ENCODE data around the gene ZCCHC24. TPM values are rescaled to one million over a fixed set of nuclear protein-coding genes. Genes with fewer than 3 reads are reported as not detected.

The ZCCHC24 gene
- total and polyA plus RNA-seq, 11 donors, result 18.7 to 122 (median 49.6) TPM

GRCh38 chr10:79488336-79488735 is 42.9 kb upstream of the ZCCHC24 start:
- H3K36me3 ChIP-seq, result no peaks in the 10 kb centered on the region
- peak overlapping the region in 11 of 12 donors; percentile 24 to 76 (median 50) for H3K27ac ChIP-seq
- peaks cover 0 to 46% (median 15%) of the 10 kb centered on the region in 12 donors for H3K4me1 ChIP-seq
- TF ChIP-seq CTCF (IDR thresholded peaks at IDR 0.05) (no peak), POLR2A (IDR thresholded peaks at IDR 0.05) (no peak)
- DNase-seq (peak; percentile 44 to 76 (median 72)), ATAC-seq (peak; percentile 13 to 78 (median 74))
- WGBS, 4 donors, result 69 to 81% (median 74%) methylated on average over 4 to 5 of the region's 5 CpGs
- intact Hi-C loops (cut with DNase I), result loop anchor here in 6 of 10 donors (1.0 to 5.0 kb wide), 3 partner anchors 111 to 116 kb away; no protein-coding TSS in a partner anchor
- no peaks in the 10 kb centered on the region for H3K9me3 ChIP-seq
- no peak overlapping the region for H3K4me3 ChIP-seq
- no peaks in the 10 kb centered on the region for H3K27me3 ChIP-seq

GRCh38 chr10:79487296-79488194 is 42.1 kb upstream of the ZCCHC24 start:
- 52 to 63% (median 53%) methylated on average over 8 to 10 of the region's 10 CpGs for WGBS, 4 donors
- intact Hi-C loops (cut with DNase I), result loop anchor here (1.0 to 5.0 kb wide), 4 partner anchors 20 to 115 kb away; no protein-coding TSS in a partner anchor
- Histone ChIP-seq H3K36me3 (no peaks in the 10 kb centered on the region), H3K4me3 (no peak overlapping the region), H3K9me3 (no peaks in the 10 kb centered on the region), H3K4me1 (peaks cover 0 to 49% (median 15%) of the 10 kb centered on the region in 12 donors), H3K27me3 (no peaks in the 10 kb centered on the region), H3K27ac (peak overlapping the region in 11 of 12 donors; percentile 24 to 76 (median 50))
- ATAC-seq (peak; percentile 31 to 67 (median 61)), DNase-seq (peak in 4 of 5 donors; percentile 46 to 68 (median 58))
- peak; percentile 63 to 81 (median 71) for TF ChIP-seq CTCF (IDR thresholded peaks at IDR 0.05)
- TF ChIP-seq POLR2A (IDR thresholded peaks at IDR 0.05), result no peak

GRCh38 chr10:79484476-79484875 is 39.1 kb upstream of the ZCCHC24 start:
- peaks cover 0 to 43% (median 5%) of the 10 kb centered on the region in 12 donors for H3K4me1 ChIP-seq
- TF ChIP-seq POLR2A (IDR thresholded peaks at IDR 0.05), result no peak
- TF ChIP-seq CTCF (IDR thresholded peaks at IDR 0.05), result no peak
- ATAC-seq, result no peak
- intact Hi-C loops (cut with DNase I), result no loop called here
- no peak overlapping the region for H3K4me3 ChIP-seq
- peak overlapping the region in 8 of 12 donors; percentile 12 to 66 (median 34) for H3K27ac ChIP-seq
- no peak for DNase-seq
- no peaks in the 10 kb centered on the region for H3K9me3 ChIP-seq
- H3K36me3 ChIP-seq, result no peaks in the 10 kb centered on the region
- no peaks in the 10 kb centered on the region for H3K27me3 ChIP-seq
- 86 to 91% (median 88%) methylated on average over 6 of the region's 6 CpGs for WGBS, 4 donors

- intact Hi-C loops (cut with DNase I), result no loop called here
- H3K27ac ChIP-seq, result peak overlapping the region in 9 of 12 donors; percentile 30 to 78 (median 56)
- H3K4me1 ChIP-seq, result peaks cover 0 to 39% (median 5%) of the 10 kb centered on the region in 12 donors
- ATAC-seq (peak; percentile 30 to 72 (median 70)), DNase-seq (peak; percentile 64 to 83 (median 67))
- no peaks in the 10 kb centered on the region for H3K27me3 ChIP-seq
- no peaks in the 10 kb centered on the region for H3K9me3 ChIP-seq
- TF ChIP-seq POLR2A (IDR thresholded peaks at IDR 0.05), result no peak
- no peak for TF ChIP-seq CTCF (IDR thresholded peaks at IDR 0.05)
- no peaks in the 10 kb centered on the region for H3K36me3 ChIP-seq
- 45 to 61% (median 59%) methylated on average over 2 of the region's 2 CpGs for WGBS, 4 donors
- no peak overlapping the region for H3K4me3 ChIP-seq
These were observed 38.5 kb upstream of the ZCCHC24 start for GRCh38 chr10:79483948-79484347.
